Fibroblast of villous mesenchyme (primary cell): Measurements from ENCODE around the gene RBBP4. TPM values are rescaled to one million over a fixed set of nuclear protein-coding genes. Genes with fewer than 3 reads are reported as not detected.

Source experiments
- DNase-seq: peaks from one replicate; pipeline ENCODE4 v3.0.0-alpha.2; 2010; ENCODE audit warnings: low read depth
- H3K4me3 ChIP-seq: 2 replicates; pipeline ENCODE4 v1.5.1; 2011; ENCODE audit warnings: low read depth, mild to moderate bottlenecking, low read length
- CTCF ChIP-seq: IDR thresholded peaks from 2 replicates; pipeline ENCODE4 v1.5.1; 2012; ENCODE audit warnings: low read depth, mild to moderate bottlenecking, low read length; ENCODE audit not compliant: insufficient read depth
- total RNA-seq: library from RNA; depleted of rRNA; stranded (reverse); fragments of >200 nt; gene quantifications from 2 replicates; pipeline ENCODE4 v1.2.3, GENCODE V29; 2012

The RBBP4 gene
- total RNA-seq, 1 donor, result 138 TPM

GRCh38 chr1:32613472-32613871, 37.5 kb upstream of the RBBP4 start:
- no peak for DNase-seq
- H3K4me3 ChIP-seq, result no peak overlapping the region
- no peak for TF ChIP-seq CTCF

DNA sequence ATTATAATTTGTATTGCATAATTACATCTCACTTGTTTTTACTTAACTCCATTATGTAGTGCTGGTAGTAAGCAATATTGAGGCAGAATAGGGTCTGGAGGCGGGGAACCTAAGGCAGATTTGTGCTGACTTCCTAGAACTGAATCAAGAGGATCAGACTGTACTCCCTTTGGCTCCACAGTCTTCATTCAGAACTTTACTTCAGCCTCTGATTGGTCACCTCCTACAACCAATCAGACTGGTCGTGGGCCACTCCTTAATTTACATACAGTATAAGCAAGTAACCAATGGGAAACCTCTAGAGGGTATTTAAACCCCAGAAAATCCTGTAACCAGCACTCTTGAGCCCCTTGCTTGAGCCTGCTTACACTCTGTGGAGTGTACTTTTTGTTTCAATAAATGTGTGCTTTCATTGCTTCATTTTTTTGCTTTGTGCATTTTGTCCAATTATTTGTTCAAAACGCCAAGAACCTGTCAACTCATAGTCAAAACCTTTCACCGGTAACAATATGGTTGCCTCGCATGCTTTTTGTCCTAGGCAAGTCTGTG, 32.3 kb upstream of the RBBP4 start:
- no peak for TF ChIP-seq CTCF
- H3K4me3 ChIP-seq, result no peak overlapping the region
- no peak for DNase-seq

DNA sequence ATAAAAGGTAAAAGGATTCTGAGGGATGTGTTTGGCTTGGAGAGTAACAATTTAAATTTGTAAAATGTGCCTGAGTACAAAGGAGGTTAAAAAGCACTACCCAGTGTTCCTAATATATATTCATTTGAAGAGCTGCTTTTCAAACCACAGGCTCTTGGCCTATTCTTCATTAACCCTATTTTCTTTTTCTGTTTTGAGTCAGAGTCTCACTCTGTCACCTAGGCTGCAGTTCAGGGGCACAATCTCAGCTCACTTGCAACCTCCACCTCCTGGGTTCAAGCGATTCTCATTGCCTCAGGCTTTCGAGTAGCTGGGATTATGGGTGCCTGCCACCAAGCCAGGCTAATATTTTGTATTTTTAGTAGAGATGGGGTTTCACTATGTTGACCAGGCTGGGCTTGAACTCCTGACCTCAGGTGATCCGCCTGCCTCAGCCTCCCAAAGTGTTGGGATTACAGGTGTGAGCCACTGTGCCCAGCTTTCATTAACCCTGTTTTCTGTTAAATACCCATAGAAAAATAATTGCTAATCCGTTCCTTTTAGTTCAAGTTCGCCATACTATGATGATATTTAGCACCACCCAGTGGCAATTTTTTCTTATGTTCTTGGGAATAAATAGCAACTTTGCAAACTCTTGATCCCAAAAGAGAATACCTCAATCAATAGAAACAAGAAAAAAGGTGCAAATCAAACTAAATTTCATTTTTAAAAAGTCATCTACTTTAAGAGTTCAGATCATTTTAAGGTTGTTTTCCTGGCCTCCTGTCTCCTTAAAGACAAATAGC, 31.1 kb upstream of the RBBP4 start:
- DNase-seq, result peak; percentile 38
- TF ChIP-seq CTCF, result no peak

GRCh38 chr1:32622205-32622604, 28.8 kb upstream of the RBBP4 start:
- no peak overlapping the region for H3K4me3 ChIP-seq
- DNase-seq, result no peak
- no peak for TF ChIP-seq CTCF

More for the DNA sequence above, 31.1 kb upstream of the RBBP4 start:
- H3K4me3 ChIP-seq, result no peak overlapping the region

DNA sequence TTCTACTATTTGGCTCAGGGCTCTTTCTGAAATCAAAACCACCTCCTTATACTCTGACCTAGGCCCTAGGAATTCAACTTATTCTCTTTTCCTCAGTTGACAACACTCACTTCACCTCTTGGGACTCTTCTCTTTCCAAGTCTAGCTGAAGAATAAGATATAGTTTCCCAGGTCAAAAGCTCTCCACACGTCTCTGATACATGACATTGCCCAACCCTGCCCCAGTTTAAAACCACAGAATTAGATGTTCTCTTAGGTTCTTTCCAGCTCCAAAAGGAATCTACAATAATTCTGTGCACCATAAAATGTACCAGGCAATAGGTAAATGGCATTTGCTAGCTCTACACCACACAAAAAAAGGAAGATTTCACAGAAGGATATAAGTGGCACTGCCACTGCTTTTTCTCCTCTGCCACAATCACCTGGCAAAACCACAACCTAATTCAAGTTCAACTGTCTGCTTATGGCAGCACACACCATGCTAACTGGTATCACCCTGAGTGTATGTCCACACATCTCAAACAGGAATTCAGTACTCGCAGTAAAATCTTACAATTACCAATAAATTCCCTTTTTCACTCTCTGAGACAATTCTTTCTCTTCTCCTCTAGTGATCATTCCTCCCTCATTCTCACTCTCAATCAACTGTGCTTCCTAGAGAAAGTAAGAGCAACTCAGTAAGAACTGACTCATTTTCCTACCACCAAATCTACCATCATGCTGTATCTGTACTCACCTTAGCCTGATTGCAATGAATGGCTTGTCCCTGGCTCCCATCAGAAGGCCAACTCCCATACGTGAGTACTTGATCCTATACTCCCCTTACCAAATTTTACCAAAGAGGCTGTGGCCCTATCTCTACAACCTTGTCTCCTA, 28.0 kb upstream of the RBBP4 start:
- no peak for TF ChIP-seq CTCF
- DNase-seq, result no peak
- no peak overlapping the region for H3K4me3 ChIP-seq

DNA sequence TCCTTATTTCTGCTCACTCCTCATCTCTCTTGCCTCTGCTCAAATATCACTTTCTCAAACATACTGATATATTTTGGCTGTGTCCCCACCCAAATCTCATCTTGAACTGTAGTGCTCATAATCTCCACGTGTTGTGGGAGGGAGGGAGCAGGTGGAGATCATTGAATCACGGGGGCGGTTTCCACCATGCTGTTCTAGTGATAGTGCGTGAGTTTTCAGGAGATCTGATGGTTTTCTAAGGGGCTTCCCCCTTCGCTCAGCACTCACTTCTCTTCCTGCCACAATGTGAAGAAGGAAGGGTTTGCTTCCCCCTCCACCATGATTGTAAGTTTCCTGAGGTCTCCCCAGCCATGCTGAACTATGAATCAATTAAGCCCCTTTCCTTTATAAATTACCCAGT, 27.2 kb upstream of the RBBP4 start:
- TF ChIP-seq CTCF, result no peak
- H3K4me3 ChIP-seq, result no peak overlapping the region
- no peak for DNase-seq
